AG08395 (cell line): Measurements from ENCODE around the gene PIK3AP1.
"Not testable (repeated sequence)": the region's sequence is repeated elsewhere in the genome, so short reads cannot be mapped to it uniquely, and the experiment has no call there.

ENCODE experiments used
- DNase-seq: peaks from one replicate; pipeline ENCODE4 v3.0.0; 2012; ENCODE audit warnings: mixed read lengths, low spot score

PIK3AP1 gene

DNA sequence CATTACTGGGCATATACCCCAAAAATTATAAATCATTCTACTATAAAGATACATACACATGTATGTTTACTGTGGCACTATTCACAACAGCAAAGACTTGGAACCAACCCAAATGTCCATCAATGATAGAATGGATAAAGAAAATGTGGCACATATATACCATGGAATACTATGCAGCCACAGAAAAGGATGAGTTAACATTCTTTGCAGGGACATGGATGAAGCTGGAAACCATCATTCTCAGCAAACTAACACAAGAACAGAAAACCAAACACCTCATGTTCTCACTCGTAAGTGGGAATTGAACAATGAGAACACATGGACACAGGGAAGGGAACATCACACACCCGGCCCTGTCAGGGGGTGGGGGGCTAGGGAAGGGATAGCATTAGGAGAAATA, 145.8 kb downstream of the PIK3AP1 start:
- DNase-seq, result not testable (repeated sequence)

DNA sequence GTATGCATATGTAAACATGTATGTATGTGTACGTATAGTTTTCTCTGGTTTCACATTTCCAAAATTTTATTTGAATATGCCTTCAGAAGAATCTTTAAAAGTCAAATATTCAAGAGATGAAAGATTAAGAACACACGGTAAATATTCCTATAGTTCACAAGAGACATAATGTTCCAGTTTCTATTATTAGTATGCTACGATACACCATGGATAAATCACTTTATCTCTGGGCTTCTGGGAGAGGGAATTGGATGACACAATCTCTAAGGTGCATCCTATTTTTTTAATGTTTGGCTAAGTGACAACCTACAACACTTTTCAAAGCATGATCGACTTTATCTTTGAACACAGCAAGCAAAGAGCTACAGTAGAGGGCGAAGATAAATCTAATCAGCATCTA, 147.3 kb downstream of the PIK3AP1 start:
- no peak for DNase-seq

DNA sequence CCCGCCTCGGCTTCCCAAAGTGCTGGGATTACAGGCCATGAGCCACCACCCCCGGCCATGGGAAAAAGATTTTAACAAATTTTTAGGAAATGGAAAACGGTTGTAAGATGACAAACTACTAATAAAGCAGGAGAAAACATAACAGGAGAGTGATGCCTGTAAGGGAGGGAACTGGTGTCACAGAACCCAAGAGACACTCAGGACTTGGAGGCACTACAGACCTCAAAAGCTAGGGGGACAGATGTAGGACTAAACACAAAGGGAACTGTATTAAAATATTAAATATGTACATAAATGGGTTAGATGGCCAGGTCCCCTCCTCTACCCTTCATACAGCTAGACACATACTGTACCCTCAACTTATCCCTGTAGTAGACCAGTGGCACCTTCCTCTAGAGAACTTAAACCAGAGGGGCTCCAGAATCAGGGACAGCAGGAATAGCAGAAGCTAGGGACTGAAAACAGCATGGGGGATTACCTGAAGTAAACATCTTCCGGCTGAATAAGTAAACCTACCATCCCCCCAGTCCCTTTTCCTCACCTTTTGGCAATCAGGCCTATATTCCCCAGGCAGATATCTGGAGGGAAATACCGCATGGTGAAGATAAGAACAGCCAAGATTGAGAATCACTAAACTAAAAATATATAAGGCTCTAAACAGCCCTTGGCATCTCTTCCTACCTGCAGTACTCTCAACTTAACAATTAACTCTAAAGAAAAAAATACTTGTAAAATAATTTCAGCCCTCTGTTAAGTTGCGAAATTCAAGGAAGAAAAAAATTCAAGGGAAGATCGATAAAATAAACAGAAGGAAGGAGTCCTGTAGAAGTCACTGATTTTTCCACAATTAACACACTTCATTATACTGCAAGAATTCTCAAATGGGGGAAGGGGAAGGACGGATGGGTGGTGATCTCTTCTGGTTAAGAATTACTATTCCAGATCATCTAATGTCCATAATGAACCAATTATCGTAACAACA, 149.0 kb downstream of the PIK3AP1 start:
- no peak for DNase-seq

DNA sequence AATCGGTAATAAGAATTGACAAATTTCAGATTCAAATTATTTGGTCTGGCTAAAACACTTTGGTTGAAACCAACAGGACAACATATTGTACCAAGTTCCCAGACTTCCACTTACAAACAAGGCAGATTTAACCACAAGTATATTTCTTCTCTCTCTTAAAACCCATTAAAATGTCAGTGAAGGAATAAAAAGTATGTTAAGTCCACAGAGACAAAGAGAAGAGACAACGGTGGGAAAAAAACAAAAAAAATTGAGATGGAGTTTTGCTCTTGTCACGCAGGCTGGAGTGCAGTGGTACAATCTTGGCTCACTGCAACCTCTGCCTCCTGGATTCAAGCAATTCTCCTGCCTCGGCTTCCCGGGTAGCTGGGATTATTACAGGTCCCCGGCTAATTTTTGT, 149.8 kb downstream of the PIK3AP1 start:
- no peak for DNase-seq

DNA sequence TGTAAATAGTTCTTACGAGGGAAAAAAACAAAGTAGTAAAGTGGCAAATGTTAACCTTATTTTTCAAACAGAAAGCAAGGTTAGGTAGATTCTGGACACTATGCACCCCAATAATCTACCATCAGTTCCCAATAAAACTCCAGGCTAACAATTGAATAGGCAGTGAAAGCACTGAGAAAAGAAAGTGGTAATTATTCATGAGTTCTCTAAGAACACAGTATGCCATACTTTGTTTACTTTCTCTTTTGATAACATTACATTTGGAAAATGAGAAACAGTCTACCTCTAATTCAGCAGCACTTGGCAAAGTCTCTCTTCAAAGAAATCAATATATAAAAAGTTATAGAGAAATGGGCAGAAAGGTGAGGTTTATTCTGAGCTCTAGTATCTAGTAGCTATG, 151.9 kb downstream of the PIK3AP1 start:
- DNase-seq, result no peak

DNA sequence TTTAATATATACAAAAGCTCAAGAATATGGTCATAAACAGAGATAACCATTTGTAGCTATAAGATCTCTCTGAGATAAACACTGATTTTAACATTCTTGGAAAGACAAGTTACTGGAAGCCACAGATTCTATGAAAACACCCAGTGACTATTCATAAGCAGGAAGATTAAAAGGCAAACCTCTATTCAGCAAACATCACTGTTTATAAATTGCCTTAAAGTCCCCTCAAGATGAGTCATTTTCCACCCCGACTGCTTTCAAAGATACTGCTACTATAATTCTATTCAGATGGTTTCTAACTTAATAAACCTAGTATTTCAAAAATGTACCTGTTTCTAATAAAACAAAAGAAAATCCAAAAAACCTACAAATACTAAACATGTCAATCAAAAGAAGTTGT, 154.5 kb downstream of the PIK3AP1 start:
- peak; percentile 56 for DNase-seq

DNA sequence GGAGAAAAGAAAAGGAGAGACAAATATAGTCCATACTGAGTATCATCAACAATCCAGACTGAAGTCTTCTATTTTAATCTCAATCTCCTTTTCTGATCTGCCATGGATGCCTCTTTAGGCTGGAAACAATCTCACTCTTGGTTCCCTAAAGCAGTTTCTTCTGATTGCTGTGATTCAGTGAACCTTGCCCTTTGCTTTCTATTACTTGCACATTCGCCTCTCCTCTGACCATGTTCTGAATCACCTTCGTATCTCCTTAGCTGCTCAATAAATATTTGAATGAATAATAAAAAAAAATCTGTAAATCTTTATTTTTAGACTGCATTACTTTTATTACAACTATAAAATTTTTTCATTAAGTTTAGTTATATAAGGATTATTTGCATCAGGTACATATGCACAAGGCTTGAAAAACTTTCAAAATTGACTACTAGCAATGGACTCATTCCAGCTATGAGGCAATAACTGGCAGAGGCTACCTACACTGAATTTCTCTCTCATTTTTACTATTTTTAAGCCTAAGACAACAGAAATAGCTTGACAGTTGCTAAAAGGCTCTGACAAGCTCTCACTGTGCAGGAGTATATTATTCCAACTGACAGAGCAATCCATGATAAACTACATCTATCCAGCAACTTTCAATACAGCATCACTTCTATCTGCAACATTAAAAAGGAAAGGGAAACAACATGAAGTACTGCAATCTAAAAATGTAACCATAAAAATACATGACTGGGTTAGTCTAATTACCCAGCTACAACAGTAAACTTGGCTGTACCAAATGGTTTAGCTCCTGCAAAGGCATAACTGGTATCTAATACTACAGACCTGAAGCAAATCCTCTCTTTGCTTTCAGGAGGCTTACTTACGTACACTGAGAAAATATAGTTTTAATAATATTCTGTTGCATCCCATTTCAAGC, 159.1 kb downstream of the PIK3AP1 start:
- DNase-seq, result no peak

DNA sequence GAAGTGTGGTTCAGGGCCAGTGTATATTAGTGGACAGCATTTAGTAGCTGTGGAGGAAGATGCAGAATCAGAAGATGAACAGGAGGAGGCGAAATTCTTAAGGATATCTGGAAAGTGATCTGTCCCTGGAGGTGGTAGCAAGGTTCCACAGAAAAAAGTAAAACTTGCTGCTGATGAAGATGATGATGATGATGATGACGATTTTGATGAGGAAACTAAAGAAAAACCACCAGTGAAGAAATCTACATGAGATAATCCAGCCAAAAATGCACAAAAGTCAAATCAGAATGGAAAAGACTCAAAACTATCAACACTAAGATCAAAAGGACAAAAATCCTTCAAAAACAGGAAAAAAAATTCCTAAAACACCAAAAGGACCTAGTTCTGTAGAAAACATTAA, 159.8 kb downstream of the PIK3AP1 start:
- no peak for DNase-seq

DNA sequence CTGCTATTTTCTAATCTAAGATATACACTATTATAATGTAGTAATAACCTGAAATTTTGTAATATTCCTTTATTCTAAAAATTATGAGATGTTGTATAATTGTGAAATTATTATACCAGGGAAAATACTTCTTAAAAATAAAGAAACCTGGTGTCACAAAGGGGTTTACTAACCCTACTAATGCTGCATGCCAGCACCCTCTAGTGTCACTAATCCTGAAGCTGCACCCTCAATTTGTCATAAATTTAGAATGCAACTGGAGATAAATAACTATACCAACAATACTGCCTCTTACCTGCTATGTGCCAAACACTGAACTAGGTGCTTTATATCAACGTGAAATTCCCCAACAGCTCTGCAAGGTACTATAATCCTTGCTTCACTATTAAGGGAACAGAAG, 164.3 kb downstream of the PIK3AP1 start:
- DNase-seq, result peak; percentile 12

DNA sequence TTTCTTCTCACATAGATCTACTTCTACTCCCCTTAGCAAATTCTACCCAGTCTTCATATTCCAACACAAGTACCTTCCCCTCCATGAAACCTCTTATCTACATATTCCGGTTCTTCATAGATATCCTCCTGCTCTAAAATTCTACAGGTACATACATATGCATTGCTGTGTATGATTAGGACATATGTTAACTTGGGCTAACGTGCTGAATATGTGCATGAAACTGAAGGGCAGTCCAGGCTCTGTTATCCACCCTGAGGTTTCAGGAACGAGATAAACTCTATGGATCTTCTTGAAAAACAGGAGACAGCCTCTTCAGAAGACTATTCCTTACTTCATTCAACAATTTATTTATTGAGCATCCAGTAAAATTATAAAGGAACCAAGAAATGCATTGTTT, 165.0 kb downstream of the PIK3AP1 start:
- DNase-seq, result no peak

DNA sequence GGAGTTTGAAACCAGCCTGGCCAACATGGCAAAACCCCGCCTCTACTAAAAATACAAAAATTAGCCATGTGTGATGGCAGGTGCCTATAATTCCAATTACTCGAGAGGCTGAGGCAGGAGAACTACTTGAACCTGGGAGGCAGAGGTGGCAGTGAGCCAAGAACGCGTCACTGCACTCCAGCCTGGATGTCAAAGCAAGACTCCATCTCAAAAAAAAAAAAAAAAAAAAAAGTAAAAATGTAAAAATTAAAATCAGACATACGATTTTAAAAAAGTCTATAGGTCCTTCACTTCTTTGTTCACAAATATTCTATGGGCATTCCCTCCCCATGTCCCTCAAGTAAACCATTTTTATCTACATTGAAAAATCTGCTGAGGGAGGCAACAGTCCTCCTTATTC, 171.7 kb downstream of the PIK3AP1 start:
- no peak for DNase-seq

DNA sequence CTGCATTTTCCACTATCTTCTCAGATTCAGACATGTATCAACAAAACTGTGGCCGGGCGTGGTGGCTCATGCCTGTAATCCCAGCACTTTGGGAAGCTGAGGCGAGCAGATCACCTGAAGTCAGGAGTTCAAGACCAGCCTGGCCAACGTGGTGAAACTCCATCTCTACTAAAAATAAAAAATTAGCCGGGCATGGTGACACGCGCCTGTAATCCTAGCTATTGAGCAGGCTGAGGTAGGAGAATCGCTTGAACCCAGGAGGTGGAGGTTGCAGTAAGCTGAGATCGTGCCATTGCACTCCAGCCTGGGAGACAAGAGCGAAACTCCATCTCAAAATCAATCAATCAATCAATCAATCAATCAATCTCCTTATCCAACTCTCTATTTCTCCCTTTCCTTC, 174.8 kb downstream of the PIK3AP1 start:
- DNase-seq, result not testable (repeated sequence)
